Measurements from ENCODE around the gene CYP27C1. TPM values are rescaled to one million over a fixed set of nuclear protein-coding genes. Genes with fewer than 3 reads are reported as not detected.

The CYP27C1 gene
- total RNA-seq, 1 donor from 2014 or later = 8.0 TPM

- Mint-ChIP-seq H3K36me3 (ENCODE audit: insufficient read depth) (peaks cover 3% of the 10 kb centered on the region), H3K27me3 (no peaks in the 10 kb centered on the region), H3K27ac (no peak overlapping the region), H3K4me1 (ENCODE audit: low read depth) (peaks cover 2% of the 10 kb centered on the region), H3K9me3 (ENCODE audit: low read depth) (no peaks in the 10 kb centered on the region), H3K4me3 (ENCODE audit: low read depth) (no peak overlapping the region)
- peak; percentile 66 for TF ChIP-seq CTCF (IDR thresholded peaks at IDR 0.05; ENCODE audit: unreplicated experiment)
- peak; percentile 37 for DNase-seq (ENCODE audit: low spot score, unreplicated experiment)
These were observed 22.4 kb downstream of the CYP27C1 start for GRCh38 chr2:127197475-127198385.

- Mint-ChIP-seq H3K9me3 (ENCODE audit: low read depth) (no peaks in the 10 kb centered on the region), H3K27me3 (no peaks in the 10 kb centered on the region), H3K4me3 (ENCODE audit: low read depth) (no peak overlapping the region), H3K4me1 (ENCODE audit: low read depth) (peaks cover 2% of the 10 kb centered on the region), H3K36me3 (ENCODE audit: insufficient read depth) (peaks cover 3% of the 10 kb centered on the region), H3K27ac (no peak overlapping the region)
- peak; percentile 56 for TF ChIP-seq CTCF (IDR thresholded peaks at IDR 0.05; ENCODE audit: unreplicated experiment)
- DNase-seq (ENCODE audit: low spot score, unreplicated experiment) = no peak
These were observed 23.1 kb downstream of the CYP27C1 start for GRCh38 chr2:127196998-127197397.

GRCh38 chr2:127196549-127196948, 23.6 kb downstream of the CYP27C1 start:
- H3K9me3 Mint-ChIP-seq (ENCODE audit: low read depth) = no peaks in the 10 kb centered on the region
- H3K4me1 Mint-ChIP-seq (ENCODE audit: low read depth) = peaks cover 2% of the 10 kb centered on the region
- H3K4me3 Mint-ChIP-seq (ENCODE audit: low read depth) = no peak overlapping the region
- TF ChIP-seq CTCF (IDR thresholded peaks at IDR 0.05; ENCODE audit: unreplicated experiment) = no peak
- H3K36me3 Mint-ChIP-seq (ENCODE audit: insufficient read depth) = peaks cover 3% of the 10 kb centered on the region
- no peaks in the 10 kb centered on the region for H3K27me3 Mint-ChIP-seq
- DNase-seq (ENCODE audit: low spot score, unreplicated experiment) = no peak
- no peak overlapping the region for H3K27ac Mint-ChIP-seq

GRCh38 chr2:127195140-127196074, 24.7 kb downstream of the CYP27C1 start:
- H3K4me3 Mint-ChIP-seq (ENCODE audit: low read depth) = no peak overlapping the region
- H3K27ac Mint-ChIP-seq = no peak overlapping the region
- no peaks in the 10 kb centered on the region for H3K9me3 Mint-ChIP-seq (ENCODE audit: low read depth)
- no peak for DNase-seq (ENCODE audit: low spot score, unreplicated experiment)
- no peaks in the 10 kb centered on the region for H3K27me3 Mint-ChIP-seq
- peaks cover 4% of the 10 kb centered on the region for H3K36me3 Mint-ChIP-seq (ENCODE audit: insufficient read depth)
- peaks cover 2% of the 10 kb centered on the region for H3K4me1 Mint-ChIP-seq (ENCODE audit: low read depth)
- TF ChIP-seq CTCF (IDR thresholded peaks at IDR 0.05; ENCODE audit: unreplicated experiment) = no peak

- no peak for DNase-seq (ENCODE audit: low spot score, unreplicated experiment)
- no peak overlapping the region for H3K27ac Mint-ChIP-seq
These were observed 25.7 kb downstream of the CYP27C1 start for GRCh38 chr2:127194447-127194846.

More at GRCh38 chr2:127194447-127194846, 25.7 kb downstream of the CYP27C1 start:
- Mint-ChIP-seq H3K36me3 (ENCODE audit: insufficient read depth) (peaks cover 9% of the 10 kb centered on the region), H3K4me3 (ENCODE audit: low read depth) (no peak overlapping the region), H3K9me3 (ENCODE audit: low read depth) (no peaks in the 10 kb centered on the region), H3K4me1 (ENCODE audit: low read depth) (peaks cover 2% of the 10 kb centered on the region), H3K27me3 (no peaks in the 10 kb centered on the region)
- TF ChIP-seq CTCF (IDR thresholded peaks at IDR 0.05; ENCODE audit: unreplicated experiment) = no peak

Measured in progenitor cell of endocrine pancreas (in vitro differentiated cells).